Sciatic nerve (tissue), 2 donors: Measurements from ENCODE around the gene DECR2. TPM values are rescaled to one million over a fixed set of nuclear protein-coding genes. Genes with fewer than 3 reads are reported as not detected.

Source experiments
- ATAC-seq: fragments of 200-7000 bp; cut with Tn5 transposase; one replicate; pipeline ENCODE4 v1.9.1; 2020; ENCODE audit warnings: mild to moderate bottlenecking, moderate library complexity
- DNase-seq: peaks from one replicate; pipeline ENCODE4 v3.0.0-alpha.2; 2020; ENCODE audit warnings: low spot score
- intact Hi-C: fragments of 100-400 bp; cut with DNase I; formaldehyde crosslinking; loops from one replicate; pipeline ENCODE4 v1.14.2; 2022
- total RNA-seq: library from RNA; stranded (reverse); fragmentation: NEBNext Ultra II Directional; extraction: Animal tissue kit (Norgen Biotek cat#: 25700); gene quantifications from one replicate; pipeline ENCODE4 v1.2.1, GENCODE V29; 2021
- donor health status: DM: no; HTN: no; CAD: no.
- donor health status: DM: no; HTN: no; CAD: no.

The DECR2 gene
- total RNA-seq, 1 donor from 2014 or later, result 10.4 TPM

DNA sequence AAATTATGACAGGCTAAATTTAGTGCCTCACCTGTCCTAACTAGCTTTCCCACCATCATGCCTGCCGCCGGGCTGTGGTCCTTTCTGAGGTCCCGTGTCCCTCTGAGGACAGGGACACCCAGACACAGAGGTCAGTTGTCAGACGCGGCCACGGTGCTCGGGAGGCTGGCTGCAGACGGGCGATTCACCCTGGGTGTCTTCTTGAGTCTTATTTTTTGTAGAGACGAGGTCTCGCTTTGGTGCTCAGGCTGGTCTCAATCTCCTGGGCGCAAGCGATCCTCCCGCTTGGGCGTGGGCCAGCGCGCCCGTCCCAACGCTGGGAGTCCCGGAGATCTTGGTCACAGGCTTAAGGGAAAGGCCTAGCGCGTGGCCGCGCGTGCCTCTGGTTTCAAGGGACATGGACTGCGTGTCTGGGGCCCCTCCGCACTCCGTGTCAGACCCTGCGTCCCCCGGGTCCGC, 23.0 kb downstream of the DECR2 start:
- intact Hi-C loops, result no loop called here
- peak; percentile 48 for ATAC-seq

DNA sequence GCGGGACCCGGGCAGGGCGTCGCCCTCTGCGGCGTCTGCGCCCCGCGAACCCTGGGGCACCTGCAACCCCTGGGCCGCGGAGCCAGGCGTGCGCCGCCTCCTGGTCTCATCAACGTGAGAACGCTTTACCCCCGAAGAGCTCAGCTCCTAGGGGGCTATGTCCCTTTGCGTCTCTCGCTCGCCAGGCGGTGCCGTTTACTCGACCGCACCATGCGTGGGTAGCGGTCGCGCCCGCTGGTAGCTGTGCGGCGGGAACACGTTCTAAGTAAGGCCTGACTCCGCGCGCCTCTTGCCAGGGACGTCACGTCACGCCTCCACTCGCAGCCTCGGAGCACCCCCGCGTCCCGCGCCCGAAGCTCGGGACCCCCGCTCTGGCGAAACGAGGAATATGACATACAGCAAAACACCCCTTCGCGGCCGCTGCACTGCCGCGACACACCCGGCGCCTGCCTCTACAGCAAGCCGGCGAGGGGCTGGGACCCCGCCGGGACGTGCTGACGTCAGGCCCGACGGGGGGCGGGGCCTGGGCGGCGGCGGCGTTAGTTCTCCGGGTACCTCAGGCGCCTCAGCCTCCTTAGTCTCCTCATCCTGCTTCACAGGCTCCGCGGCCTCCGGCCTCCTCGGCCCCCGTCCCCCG, 23.5 kb downstream of the DECR2 start, which contains the start of gene RAB11FIP3:
Gene RAB11FIP3, plus strand, starts transcription at position 568 of the 637 bp plus-strand sequence. CDS start 358 bp downstream, outside the sequence.
- ATAC-seq (peak; percentile 91), DNase-seq (peak; percentile 88)
- intact Hi-C loops, result no loop called here

More for the DNA sequence above, 23.0 kb downstream of the DECR2 start:
- no peak for DNase-seq

DNA sequence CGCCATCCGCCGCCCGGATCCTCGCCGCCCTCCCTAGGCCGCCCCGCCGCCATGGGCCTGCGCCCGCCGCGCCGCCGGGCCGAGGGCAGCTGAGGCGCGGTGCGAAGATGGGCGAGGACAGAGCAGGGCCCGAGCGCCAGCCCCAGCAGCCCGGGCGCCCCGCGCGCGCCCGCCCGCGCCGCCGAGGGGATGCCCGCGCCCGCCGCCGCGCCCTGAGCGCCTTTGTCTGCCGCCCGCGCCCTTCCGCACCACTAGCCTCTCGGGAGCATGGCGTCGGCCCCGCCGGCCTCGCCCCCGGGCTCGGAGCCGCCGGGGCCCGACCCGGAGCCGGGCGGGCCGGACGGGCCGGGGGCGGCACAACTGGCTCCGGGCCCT, 24.0 kb downstream of the DECR2 start:
- DNase-seq, result no peak
- intact Hi-C loops, result no loop called here
- no peak for ATAC-seq

DNA sequence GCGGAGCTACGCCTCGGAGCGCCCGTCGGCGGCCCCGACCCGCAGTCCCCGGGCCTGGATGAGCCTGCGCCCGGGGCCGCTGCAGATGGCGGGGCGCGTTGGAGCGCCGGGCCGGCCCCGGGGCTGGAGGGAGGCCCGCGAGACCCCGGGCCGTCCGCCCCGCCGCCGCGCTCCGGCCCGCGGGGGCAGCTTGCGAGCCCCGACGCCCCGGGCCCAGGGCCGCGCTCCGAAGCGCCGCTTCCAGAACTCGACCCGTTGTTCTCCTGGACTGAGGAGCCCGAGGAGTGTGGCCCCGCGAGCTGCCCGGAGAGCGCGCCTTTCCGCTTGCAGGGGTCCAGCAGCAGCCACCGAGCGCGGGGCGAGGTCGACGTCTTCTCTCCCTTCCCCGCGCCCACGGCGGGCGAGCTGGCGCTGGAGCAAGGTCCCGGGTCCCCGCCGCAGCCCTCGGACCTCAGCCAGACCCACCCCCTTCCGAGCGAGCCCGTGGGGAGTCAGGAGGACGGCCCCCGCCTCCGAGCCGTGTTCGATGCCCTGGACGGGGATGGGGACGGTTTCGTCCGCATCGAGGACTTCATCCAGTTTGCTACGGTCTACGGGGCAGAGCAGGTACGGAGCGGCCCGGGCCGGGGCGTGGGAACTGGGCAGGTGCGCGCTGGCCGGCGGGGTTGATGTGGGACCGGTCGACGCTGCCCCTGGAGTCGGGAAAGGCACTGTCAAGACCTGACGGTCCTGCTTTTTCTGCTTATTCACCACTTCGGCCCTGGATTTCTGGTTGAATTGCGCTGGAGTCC, 24.6 kb downstream of the DECR2 start:
- intact Hi-C loops, result no loop called here
- DNase-seq (no peak), ATAC-seq (no peak)

DNA sequence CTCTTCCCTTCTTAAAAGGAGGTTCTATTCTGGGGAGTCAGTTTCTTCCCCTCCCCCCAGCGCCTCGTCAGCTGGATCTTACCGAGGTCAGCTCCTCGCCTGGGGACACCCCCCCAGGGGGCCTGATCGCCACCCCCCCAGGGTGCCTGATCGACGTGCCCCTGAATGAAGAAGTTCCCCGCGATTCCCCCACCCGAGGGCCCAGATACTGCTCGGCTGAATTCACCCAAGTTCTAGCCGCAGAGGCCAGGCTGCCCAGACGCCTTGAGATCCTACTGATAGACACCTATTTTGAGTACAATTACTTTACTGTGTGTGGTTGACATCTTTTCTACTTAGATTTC, 25.2 kb downstream of the DECR2 start:
- ATAC-seq, result no peak
- intact Hi-C loops, result no loop called here
- DNase-seq, result no peak

DNA sequence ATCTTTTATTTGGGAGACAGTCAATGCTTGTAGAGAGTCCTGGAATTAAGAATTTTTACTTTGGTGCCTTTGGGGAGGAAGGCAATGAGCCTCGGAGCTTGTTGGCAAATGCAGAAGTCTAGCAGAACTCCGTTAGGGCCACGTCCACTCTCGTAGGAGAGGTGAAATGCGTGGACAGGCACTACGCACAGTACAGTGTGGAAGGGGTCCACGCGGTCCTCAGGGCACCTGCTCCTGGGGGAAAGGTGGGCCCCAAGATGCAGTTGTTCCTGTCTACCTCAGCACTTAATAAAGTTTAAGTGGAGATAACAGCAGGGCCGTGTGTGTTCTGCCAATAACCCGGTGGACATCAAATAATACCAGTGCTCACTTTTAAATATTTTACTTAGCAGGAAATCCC, 25.6 kb downstream of the DECR2 start:
- no peak for DNase-seq
- ATAC-seq, result no peak
- intact Hi-C loops, result no loop called here

DNA sequence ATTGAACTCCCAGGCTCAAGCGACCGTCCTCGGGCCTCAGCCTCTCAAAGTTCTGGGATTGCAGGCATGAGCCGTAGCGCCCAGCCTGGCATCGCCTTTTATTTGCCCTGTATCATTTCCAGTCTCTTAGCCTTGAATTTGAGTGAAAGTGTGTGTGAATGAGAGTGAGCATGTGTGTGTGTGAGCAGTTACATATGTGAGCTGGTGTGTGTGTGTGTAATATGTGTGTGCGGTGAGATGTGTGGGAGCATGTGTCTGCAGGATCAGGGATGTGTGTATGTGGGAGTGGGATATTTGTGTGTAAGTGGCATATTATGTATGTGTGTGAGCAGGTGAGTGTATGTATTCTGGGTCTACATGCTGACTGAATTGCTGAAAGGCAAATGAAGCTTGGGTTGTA, 29.2 kb downstream of the DECR2 start:
- intact Hi-C loops, result no loop called here
- DNase-seq (no peak), ATAC-seq (no peak)

DNA sequence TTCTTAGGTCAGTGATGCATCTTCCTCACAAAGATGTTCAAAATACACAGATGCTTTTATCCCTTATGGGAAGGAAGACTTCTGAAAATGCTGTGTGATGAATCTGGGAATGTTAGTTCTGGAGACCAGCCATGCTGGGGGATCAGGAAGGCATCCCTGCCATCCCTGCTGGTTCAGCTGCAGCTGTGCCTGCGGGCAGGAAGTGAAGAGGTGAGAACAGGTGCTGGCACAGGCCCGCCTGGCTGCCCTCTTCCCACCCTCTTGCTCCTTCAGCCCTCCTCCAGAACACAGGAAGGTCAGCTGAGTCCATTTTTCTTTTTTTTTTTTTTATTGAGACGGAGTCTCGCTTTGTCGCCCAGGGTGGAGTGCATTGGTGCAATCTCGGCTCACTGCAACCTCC, 38.9 kb downstream of the DECR2 start:
- DNase-seq, result no peak
- intact Hi-C loops, result no loop called here

DNA sequence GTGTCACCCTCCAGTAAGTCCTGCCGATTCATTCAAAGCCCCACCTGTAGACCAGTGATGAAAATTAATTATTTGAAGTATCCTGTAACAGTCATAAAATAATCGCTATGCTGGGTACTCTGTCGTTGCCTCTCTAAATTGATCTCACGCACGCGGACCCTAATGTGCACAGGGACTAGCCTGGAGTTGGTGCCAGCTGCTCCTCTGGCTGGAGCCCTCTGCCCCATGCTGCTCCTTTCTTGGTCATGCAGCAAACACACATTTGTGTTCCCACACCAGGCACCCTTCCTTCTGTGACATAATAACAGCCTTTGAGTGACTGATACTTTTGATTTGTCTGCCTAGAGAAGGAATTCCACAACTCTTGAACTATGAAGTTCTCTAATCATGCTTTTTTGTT, 39.8 kb downstream of the DECR2 start:
- no peak for ATAC-seq
- intact Hi-C loops, result no loop called here
- no peak for DNase-seq

More for the DNA sequence above, 38.9 kb downstream of the DECR2 start:
- ATAC-seq, result no peak

DNA sequence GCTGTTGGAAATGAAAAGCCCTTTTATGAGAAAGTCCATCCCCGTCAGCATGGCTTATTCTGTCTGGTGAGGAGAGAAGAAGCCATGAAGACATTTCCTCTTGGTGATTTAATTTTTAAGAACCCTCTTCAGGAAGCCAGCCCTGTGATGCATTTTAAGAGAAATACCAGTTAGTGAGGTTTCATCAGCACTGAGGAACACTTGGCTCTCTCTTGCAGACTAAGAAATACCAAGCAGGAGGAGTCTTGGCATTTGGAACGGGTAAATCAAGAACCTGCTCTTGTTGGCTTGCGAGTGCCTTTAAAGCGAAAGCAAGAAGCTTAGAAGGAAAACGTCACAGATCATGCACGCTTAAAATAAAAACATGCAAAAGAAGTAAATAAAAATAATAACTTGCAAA, 41.3 kb downstream of the DECR2 start:
- intact Hi-C loops, result no loop called here
- ATAC-seq, result peak; percentile 76
- DNase-seq, result no peak

DNA sequence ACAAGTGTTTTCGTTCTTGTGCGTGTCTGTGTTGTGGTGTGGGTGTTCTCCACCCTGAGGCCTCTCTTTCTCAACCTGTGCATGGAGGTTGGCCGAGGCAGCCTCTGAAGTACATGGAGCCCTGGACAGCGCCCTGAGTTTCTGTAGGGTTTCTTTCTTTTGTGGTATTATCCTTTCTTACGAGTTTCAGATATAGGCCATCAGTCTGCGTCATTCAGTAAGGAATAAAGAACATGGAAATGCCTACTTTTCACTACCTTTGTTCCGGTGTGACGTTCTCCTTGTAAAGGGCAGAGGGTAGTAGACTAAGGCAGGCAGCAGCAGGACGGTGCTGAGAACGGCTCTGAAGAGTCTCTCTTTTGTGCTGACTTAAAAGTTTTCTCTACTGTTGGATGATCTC, 42.3 kb downstream of the DECR2 start:
- intact Hi-C loops, result no loop called here
- ATAC-seq, result no peak
- no peak for DNase-seq

DNA sequence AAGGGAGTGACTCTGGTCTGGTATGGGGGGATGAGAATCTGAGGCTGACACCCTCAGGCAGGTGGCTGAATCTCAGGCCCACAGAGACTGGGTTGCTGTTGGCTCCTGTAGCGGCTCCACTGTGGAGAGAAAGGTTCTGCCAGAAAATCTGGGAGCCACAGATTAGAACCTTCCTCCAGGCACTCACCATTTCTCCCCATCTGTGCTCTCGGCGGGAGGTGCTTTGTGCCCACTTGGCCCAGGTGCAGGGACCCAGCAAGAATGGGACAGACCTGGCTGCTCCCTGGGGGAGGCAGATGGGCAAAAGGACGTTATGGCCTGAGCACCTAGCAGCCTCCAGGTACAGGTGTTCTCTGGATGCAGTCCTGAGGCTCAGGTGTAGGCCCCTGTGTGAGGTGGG, 43.9 kb downstream of the DECR2 start:
- ATAC-seq, result no peak
- DNase-seq, result no peak
- intact Hi-C loops, result no loop called here

DNA sequence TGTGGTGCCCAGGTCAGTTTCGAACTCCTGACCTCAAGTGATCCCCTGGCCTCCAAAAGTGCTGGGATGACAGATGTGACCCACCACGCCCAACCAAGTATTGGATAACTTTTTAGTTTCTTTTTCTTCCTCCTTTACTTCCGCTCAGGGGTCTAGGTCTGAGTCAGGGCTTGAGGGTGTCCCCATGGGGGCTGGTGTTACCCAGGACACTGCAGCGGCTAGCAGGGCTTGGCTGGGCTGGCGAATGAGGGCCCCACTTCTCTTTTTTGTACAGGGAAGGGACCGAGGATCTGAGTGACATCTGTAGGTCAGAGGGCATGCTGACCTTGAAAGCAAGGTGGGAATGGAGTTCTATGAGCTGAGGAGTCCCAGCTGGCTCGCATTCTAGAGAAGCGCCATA, 48.7 kb downstream of the DECR2 start:
- intact Hi-C loops, result no loop called here
- DNase-seq (no peak), ATAC-seq (no peak)

DNA sequence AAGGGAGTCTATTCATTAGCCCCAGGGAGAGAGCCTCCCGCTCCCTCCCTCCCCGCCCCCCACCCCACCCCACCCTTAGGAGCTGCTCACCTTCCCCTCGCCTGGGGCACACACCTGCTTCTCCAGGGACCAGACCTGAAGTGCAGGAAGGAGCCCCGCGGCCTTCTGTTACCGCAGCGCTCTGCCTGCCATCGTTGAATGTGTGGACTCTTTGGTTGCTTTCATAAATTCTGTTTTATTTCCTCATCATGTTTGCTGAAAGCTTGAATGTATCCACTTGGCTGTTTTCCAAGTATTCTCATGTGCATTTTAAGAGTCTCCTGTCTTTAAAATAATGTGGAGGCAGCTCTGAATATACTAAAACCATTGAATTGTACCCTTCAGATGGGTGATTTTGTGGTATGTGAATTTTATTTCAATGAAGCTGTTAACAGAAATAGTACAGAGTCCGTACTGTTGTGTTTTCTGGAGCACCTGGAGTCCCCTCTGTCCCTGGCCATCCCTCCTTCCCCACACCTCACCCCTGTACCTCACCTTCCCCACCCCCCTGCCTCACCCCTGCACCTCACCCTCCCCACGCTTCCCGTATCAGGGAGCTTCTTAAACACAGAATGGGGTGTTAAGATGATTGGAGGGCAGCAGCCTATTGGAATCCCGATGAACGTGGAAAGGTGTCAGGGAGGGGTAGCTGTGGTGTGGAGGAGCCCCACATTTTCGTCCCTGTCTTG, 49.3 kb downstream of the DECR2 start:
- no peak for ATAC-seq
- intact Hi-C loops, result no loop called here
- no peak for DNase-seq

DNA sequence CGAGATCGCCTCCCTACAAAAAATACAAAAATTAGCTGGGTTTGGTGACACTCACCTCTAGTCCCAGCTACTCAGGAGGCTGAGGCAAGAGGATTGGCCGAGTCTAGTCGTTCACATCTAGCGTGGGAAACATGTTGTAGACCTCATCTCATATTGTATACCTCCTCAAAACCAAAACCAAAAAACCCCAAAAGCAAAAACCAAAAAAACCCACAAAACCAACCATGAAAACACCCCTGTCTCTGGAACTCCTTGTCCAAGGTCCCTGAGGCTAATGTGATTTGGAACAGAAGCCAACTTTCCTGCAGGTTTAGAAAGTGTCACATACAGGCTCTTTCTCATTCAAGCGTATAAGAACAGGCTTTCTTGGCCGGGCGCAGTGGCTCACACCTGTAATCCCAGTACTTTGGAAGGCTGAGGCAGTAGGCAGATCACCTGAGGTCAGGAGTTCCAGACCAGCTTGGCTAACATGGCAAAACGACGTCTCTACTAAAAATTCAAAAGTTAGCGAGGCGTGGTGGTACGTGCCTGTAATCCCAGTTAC, 52.8 kb downstream of the DECR2 start:
- ATAC-seq, result no peak
- intact Hi-C loops, result no loop called here
- DNase-seq, result no peak

DNA sequence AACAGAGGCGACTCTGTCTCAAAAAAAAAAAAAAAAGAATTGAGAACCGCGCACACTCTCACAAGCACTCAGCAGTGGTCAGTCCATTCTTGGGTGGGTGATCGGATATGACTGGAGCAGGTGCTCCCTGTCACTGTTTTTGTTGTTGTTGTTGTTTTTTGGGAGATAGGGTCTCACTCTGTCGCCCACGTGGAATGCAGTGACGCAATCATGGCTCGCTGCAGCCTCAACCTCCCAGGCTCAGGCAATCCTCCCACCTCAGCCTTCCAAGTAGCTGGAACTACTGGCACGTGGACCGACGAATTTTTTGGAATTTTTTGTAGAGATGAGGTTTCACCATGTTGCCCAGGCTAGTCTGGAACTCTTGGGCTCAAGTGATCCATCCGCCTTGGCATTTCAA, 53.8 kb downstream of the DECR2 start:
- intact Hi-C loops, result no loop called here
- DNase-seq (no peak), ATAC-seq (no peak)

DNA sequence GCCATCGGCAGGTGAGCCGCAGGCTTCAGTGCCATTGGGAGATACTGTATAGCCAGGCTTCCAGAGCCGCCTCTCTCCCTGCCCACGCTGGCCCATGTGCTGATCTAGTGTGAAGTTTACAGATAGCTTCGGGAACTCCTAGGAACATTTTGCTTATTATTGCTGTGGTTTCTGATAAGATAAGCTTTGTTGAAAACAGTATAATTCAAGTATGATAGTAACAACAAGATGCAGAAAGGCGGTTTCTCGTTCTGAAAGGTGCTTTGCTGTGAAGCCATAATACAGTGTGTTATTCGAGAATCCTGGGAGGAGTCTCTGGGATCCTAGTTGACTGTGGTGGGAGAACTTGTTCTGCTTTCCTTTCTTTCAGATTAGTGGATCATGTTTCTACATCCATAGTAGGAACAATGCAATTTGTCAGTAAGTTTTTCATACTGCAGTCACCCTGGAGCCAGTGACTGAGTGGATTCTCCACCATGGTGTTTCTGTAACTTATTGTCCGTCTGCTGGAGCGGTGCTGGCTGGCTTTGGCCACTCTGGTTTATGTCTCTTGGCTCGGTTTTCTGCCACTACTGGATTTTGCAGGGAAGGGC, 55.3 kb downstream of the DECR2 start:
- DNase-seq, result no peak

DNA sequence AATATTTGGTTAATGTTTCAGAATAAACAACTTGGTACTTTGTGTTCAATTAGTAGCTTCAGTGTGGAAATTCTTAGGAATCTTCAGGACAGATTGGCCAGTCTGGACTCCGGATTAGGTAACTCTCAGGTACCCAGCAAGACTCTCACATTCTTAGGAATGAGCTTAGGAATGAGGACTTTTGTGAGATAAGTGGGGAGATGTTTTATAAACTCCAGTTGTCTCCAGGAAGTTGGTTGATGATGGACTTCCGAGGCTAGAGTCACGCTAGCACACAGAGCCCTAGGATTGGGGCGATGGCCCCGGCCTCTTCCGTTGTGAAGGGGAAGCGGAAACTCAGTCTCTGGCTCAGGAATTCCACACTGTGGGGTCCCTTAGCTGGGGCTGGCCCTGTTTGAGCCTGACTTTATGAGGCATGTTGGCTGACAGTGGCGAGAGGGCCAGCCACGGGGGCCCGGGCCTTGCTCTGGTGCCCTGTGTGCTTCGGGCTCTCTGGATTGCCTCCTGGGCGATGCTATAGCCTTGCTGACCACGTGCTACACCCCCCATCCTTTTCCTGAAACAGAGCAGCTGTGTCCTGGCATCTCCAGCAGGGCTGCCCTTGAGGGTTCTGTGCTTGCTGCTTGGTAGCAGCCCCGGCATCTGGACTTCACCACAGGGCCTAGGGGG, 56.2 kb downstream of the DECR2 start:
- peak; percentile 51 for ATAC-seq
- DNase-seq, result no peak
- intact Hi-C loops, result no loop called here

More for the DNA sequence above, 55.3 kb downstream of the DECR2 start:
- peak; percentile 83 for ATAC-seq
- intact Hi-C loops, result no loop called here

DNA sequence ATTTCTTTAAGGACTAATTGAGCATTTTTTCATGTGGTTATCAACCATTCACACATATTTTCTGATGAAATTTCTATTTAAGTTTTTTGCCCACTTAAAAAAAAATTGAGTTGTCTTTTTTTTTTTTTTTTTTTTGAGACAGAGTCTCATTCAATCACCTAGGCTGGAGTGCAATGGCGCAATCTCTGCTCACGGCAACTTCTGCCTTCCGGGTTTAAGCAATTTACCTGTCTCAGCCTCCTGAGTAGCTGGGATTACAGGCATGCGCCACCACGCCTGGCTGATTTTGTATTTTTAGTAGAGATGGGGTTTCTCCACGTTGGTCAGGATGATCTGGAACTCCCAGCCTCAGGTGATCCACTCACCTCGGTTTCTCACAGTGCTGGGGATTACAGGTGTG, 58.1 kb downstream of the DECR2 start:
- no peak for ATAC-seq
- DNase-seq, result no peak
- intact Hi-C loops, result no loop called here
